HG02840 (cell line): ENCODE data around the gene AGAP3.

ENCODE experiments used
- ATAC-seq: cut with Tn5 transposase; IDR thresholded peaks from one replicate; pipeline ENCODE4 v1.9.1; 2021; ENCODE audit warnings: mild to moderate bottlenecking, moderate library complexity, moderate number of reproducible peaks; ENCODE audit not compliant: unreplicated experiment, low FRiP score

AGAP3 gene

GRCh38 chr7:151071032-151071866 is 15.0 kb upstream of the AGAP3 start:
- no peak for ATAC-seq

GRCh38 chr7:151073990-151074389 is 12.3 kb upstream of the AGAP3 start:
- no peak for ATAC-seq

GRCh38 chr7:151074817-151075661 is 11.2 kb upstream of the AGAP3 start:
- no peak for ATAC-seq

GRCh38 chr7:151075662-151075971 is 10.7 kb upstream of the AGAP3 start:
- no peak for ATAC-seq

GRCh38 chr7:151075978-151076426 is 10.3 kb upstream of the AGAP3 start:
- no peak for ATAC-seq

GRCh38 chr7:151076863-151077704 is 9.2 kb upstream of the AGAP3 start:
- no peak for ATAC-seq

- ATAC-seq: no peak
Observed at GRCh38 chr7:151077705-151078232, 8.5 kb upstream of the AGAP3 start.

GRCh38 chr7:151078233-151079040 is 7.8 kb upstream of the AGAP3 start:
- ATAC-seq: no peak

GRCh38 chr7:151079199-151079910 is 6.9 kb upstream of the AGAP3 start:
- ATAC-seq: no peak

GRCh38 chr7:151080067-151080521 is 6.2 kb upstream of the AGAP3 start:
- peak; percentile 1 for ATAC-seq

- ATAC-seq: peak; percentile 64
Observed at GRCh38 chr7:151080522-151081169, 5.6 kb upstream of the AGAP3 start, which contains the start of gene FASTK. TSS of gene FASTK (minus strand) at chr7:151080809. CDS start at chr7:151080766, 43 bp downstream.

- ATAC-seq: no peak
Observed at GRCh38 chr7:151081170-151082101, 4.8 kb upstream of the AGAP3 start.

GRCh38 chr7:151082141-151083070 is 3.9 kb upstream of the AGAP3 start:
- no peak for ATAC-seq

- peak; percentile 52 for ATAC-seq
Observed at GRCh38 chr7:151083071-151083823, 3.0 kb upstream of the AGAP3 start, which contains the start of gene TMUB1. TSS of gene TMUB1 (minus strand) at chr7:151083493. CDS start at chr7:151082563, 930 bp downstream.

GRCh38 chr7:151083824-151084160 is 2.5 kb upstream of the AGAP3 start:
- ATAC-seq: no peak

- ATAC-seq: no peak
Observed at GRCh38 chr7:151085329-151085690, 965 bp upstream of the AGAP3 start.
